CD14-positive monocyte (primary cell): ENCODE results near the gene LRRC7. TPM values are rescaled to one million over a fixed set of nuclear protein-coding genes. Genes with fewer than 3 reads are reported as not detected.

Experiments used
- DNase-seq, 3 donors: peaks; one replicate each; pipeline ENCODE4 v3.0.0-alpha.2; 2011 to 2022
- H2AFZ ChIP-seq: 2 replicates; pipeline ENCODE4 v1.6.0; 2012; ENCODE audit warnings: mild to moderate bottlenecking, low read depth, low read length, inconsistent platforms; ENCODE audit not compliant: insufficient read depth, poor library complexity, severe bottlenecking
- H3K27ac ChIP-seq, 2 donors: 1 replicate in 1 of 2; 2 replicates in 1 of 2; pipeline ENCODE4 v1.5.1; 2012 to 2013; ENCODE audit warnings: low read length in 2 of 2, control low read depth in 1 of 2, inconsistent platforms in 1 of 2, low read depth in 1 of 2, mild to moderate bottlenecking in 1 of 2
- H3K27me3 ChIP-seq, 2 donors: one replicate each; pipeline versions ENCODE4 v1.6.0 to v1.6.1; 2011 to 2013; ENCODE audit warnings: low read length in 2 of 2; ENCODE audit not compliant: control insufficient read depth in 2 of 2, insufficient read depth in 2 of 2
- H3K36me3 ChIP-seq, 2 donors: replicated peaks in 1 of 2; 1 replicate in 1 of 2; 2 replicates in 1 of 2; pipeline versions ENCODE4 v1.5.1 to v1.6.1; 2012 to 2013; ENCODE audit warnings: low read length in 2 of 2, control low read depth in 1 of 2, inconsistent platforms in 1 of 2, mild to moderate bottlenecking in 1 of 2; ENCODE audit not compliant: insufficient read depth in 2 of 2, control insufficient read depth in 1 of 2
- H3K4me1 ChIP-seq, 2 donors: 1 replicate in 1 of 2; 2 replicates in 1 of 2; pipeline versions ENCODE4 v1.5.1 to v1.6.1; 2012 to 2013; ENCODE audit warnings: low read length in 2 of 2, control low read depth in 1 of 2, inconsistent platforms in 1 of 2, mild to moderate bottlenecking in 1 of 2, moderate library complexity in 1 of 2; ENCODE audit not compliant: insufficient read depth in 2 of 2, control insufficient read depth in 1 of 2
- H3K4me2 ChIP-seq: replicated peaks from 2 replicates; pipeline ENCODE3; 2012; ENCODE audit warnings: low read length, moderate library complexity, mild to moderate bottlenecking; ENCODE audit not compliant: poor library complexity, severe bottlenecking; ENCODE audit errors: extremely low read depth
- H3K4me3 ChIP-seq, 3 experiments: fragments of 200-600 bp in 1 of 3; sonication (generic) in 1 of 3; replicated peaks in 1 of 3; 1 replicate in 2 of 3; 2 replicates in 1 of 3; pipeline ENCODE4 v1.5.1; 2011 to 2013; ENCODE audit warnings: low read length in 3 of 3, mild to moderate bottlenecking in 3 of 3, control low read depth in 2 of 3, low read depth in 2 of 3, inconsistent platforms in 1 of 3, moderate library complexity in 1 of 3
- H3K79me2 ChIP-seq: 2 replicates; pipeline ENCODE4 v1.6.0; 2012; ENCODE audit warnings: mild to moderate bottlenecking, control low read depth, inconsistent platforms, low read length, moderate library complexity; ENCODE audit not compliant: insufficient read depth
- H3K9ac ChIP-seq: 2 replicates; pipeline ENCODE4 v1.6.0; 2017; ENCODE audit warnings: low read length, mild to moderate bottlenecking; ENCODE audit not compliant: insufficient read depth, poor library complexity, severe bottlenecking
- H3K9me3 ChIP-seq, 2 donors: replicated peaks in 1 of 2; 1 replicate in 1 of 2; 2 replicates in 1 of 2; pipeline versions ENCODE4 v1.5.1 to v1.6.1; 2012 to 2013; ENCODE audit warnings: low read length in 2 of 2, control low read depth in 1 of 2; ENCODE audit not compliant: control insufficient read depth in 1 of 2, insufficient read depth in 1 of 2
- H4K20me1 ChIP-seq: 2 replicates; pipeline ENCODE4 v1.6.0; 2012; ENCODE audit warnings: mild to moderate bottlenecking, low read length, control low read depth, moderate library complexity; ENCODE audit not compliant: insufficient read depth
- H3K27ac Mint-ChIP-seq, 7 donors: one replicate each; pipeline ENCODE4 v1.8.0; 2020; ENCODE audit warnings: mild to moderate bottlenecking in 7 of 7, mixed read lengths in 7 of 7, moderate library complexity in 6 of 7, inconsistent platforms in 2 of 7
- H3K27me3 Mint-ChIP-seq, 3 donors: one replicate each; pipeline ENCODE4 v1.8.0; 2021 to 2022; ENCODE audit warnings: low read depth in 3 of 3, mild to moderate bottlenecking in 3 of 3, mixed read lengths in 3 of 3, moderate library complexity in 3 of 3, inconsistent platforms in 1 of 3
- H3K36me3 Mint-ChIP-seq, 2 donors: one replicate each; pipeline ENCODE4 v1.8.0; 2020; ENCODE audit warnings: mixed read lengths in 2 of 2, inconsistent platforms in 1 of 2, mild to moderate bottlenecking in 1 of 2
- H3K4me1 Mint-ChIP-seq: one replicate; pipeline ENCODE4 v1.8.0; 2020; ENCODE audit warnings: mild to moderate bottlenecking, mixed read lengths
- H3K4me3 Mint-ChIP-seq, 2 donors: one replicate each; pipeline ENCODE4 v1.8.0; 2020; ENCODE audit warnings: mild to moderate bottlenecking in 2 of 2, mixed read lengths in 2 of 2, moderate library complexity in 1 of 2
- H3K9me3 Mint-ChIP-seq, 7 donors: one replicate each; pipeline ENCODE4 v1.8.0; 2020 to 2022; ENCODE audit warnings: mixed read lengths in 7 of 7, mild to moderate bottlenecking in 6 of 7, moderate library complexity in 6 of 7, inconsistent platforms in 2 of 7
- CTCF ChIP-seq: fragments of 200-600 bp; IDR thresholded peaks from one replicate; pipeline ENCODE4 v1.8.0; 2022; ENCODE audit warnings: antibody characterized with exemption, mild to moderate bottlenecking
- WGBS: methylation state at CpG from one replicate; pipeline ENCODE4 v1.1.5; 2013; ENCODE audit warnings: missing lambda C conversion rate; ENCODE audit not compliant: insufficient coverage; 5-methylcytosine and 5-hydroxymethylcytosine counted together
- intact Hi-C, 2 donors: fragments of 100-400 bp; cut with micrococcal nuclease; formaldehyde crosslinking; loops; one replicate each; pipeline versions ENCODE4 v1.15.0 to v1.15.1; 2023
- polyA plus RNA-seq, 3 donors: library from polyadenylated mRNA; depleted of rRNA in 1 of 3; unstranded in 2 of 3; stranded (reverse) in 1 of 3; fragments of 300-500 nt in 2 of 3; fragments of >200 nt in 1 of 3; fragmentation: Illumina TruSeq in 2 of 3; gene quantifications; 1 replicate in 2 of 3; 2 replicates in 1 of 3; pipeline ENCODE4 v1.2.3, GENCODE V29; 2012 to 2021

The LRRC7 gene
- polyA plus RNA-seq, 3 donors: not detected

GRCh38 chr1:69671363-69672010 is 103.8 kb downstream of the LRRC7 start:
- H3K4me3 ChIP-seq: no peak overlapping the region
- Mint-ChIP-seq H3K36me3 (no peaks in the 10 kb centered on the region), H3K27me3 (peaks cover 0 to 2% (median 1%) of the 10 kb centered on the region in 3 donors), H3K27ac (no peak overlapping the region), H3K4me1 (no peaks in the 10 kb centered on the region), H3K4me3 (no peak overlapping the region), H3K9me3 (peaks cover 2 to 13% (median 7%) of the 10 kb centered on the region in 7 donors)
- no peak overlapping the region for H3K9ac ChIP-seq
- no peaks in the 10 kb centered on the region for H3K79me2 ChIP-seq
- no peaks in the 10 kb centered on the region for H3K4me1 ChIP-seq
- 84% methylated on average over 6 of the region's 7 CpGs for WGBS
- H3K27me3 ChIP-seq: no peaks in the 10 kb centered on the region
- H4K20me1 ChIP-seq: no peaks in the 10 kb centered on the region
- no peak for TF ChIP-seq CTCF
- intact Hi-C loops: no loop called here
- H3K9me3 ChIP-seq: peaks cover 0 to 15% of the 10 kb centered on the region in 2 donors
- H2AFZ ChIP-seq: no peak overlapping the region
- DNase-seq: no peak
- H3K4me2 ChIP-seq: no peak overlapping the region
- no peak overlapping the region for H3K27ac ChIP-seq
- H3K36me3 ChIP-seq: no peaks in the 10 kb centered on the region

GRCh38 chr1:69673321-69673720 is 105.6 kb downstream of the LRRC7 start:
- Histone ChIP-seq H3K4me1 (no peaks in the 10 kb centered on the region), H3K27ac (no peak overlapping the region), H3K27me3 (no peaks in the 10 kb centered on the region), H4K20me1 (no peaks in the 10 kb centered on the region), H3K9me3 (peaks cover 0 to 15% of the 10 kb centered on the region in 2 donors), H3K4me3 (no peak overlapping the region), H3K9ac (no peak overlapping the region), H3K4me2 (no peak overlapping the region), H2AFZ (no peak overlapping the region), H3K79me2 (no peaks in the 10 kb centered on the region), H3K36me3 (no peaks in the 10 kb centered on the region)
- Mint-ChIP-seq H3K27me3 (peaks cover 0 to 2% (median 0%) of the 10 kb centered on the region in 3 donors), H3K4me3 (no peak overlapping the region), H3K36me3 (no peaks in the 10 kb centered on the region), H3K9me3 (peaks cover 2 to 11% (median 5%) of the 10 kb centered on the region in 7 donors), H3K4me1 (no peaks in the 10 kb centered on the region), H3K27ac (no peak overlapping the region)
- TF ChIP-seq CTCF: no peak
- no peak for DNase-seq
- 88% methylated on average over 1 of the region's 1 CpG for WGBS
- intact Hi-C loops: no loop called here
